K562 (cell line): ENCODE measurements around the gene TMPRSS6. TPM values are rescaled to one million over a fixed set of nuclear protein-coding genes. Genes with fewer than 3 reads are reported as not detected.
A peak's percentile ranks its signal among the peaks of the same experiment; 100 is the strongest.

Source experiments
- ATAC-seq: fragments of 200-7000 bp; cut with Tn5 transposase; 3 replicates; pipeline ENCODE4 v1.9.1; 2020; ENCODE audit warnings: moderate library complexity
- BruUV-seq: library from RNA; stranded (reverse); fragments of 400-500 nt; replicated peaks from 2 replicates; lab custom pipeline; 2021; lab: Mats Ljungman, UMichigan
- CTCF ChIA-PET: fragments of 300-600 bp; formaldehyde crosslinking; extraction: SDS; loops from one replicate; lab custom pipeline; 2021; ENCODE audit warnings: low intra/inter-chr PET ratio; lab: Yijun Ruan, JAX
- POLR2A ChIA-PET: fragments of 300-600, 350-650 bp; sonication (Branson Sonifier 250); formaldehyde crosslinking; extraction: SDS; loops from one replicate; lab custom pipeline; 2021; ENCODE audit warnings: antibody characterized with exemption, inconsistent platforms; lab: Yijun Ruan, JAX
- DNase-seq, 4 experiments: peaks; one replicate each; pipeline versions ENCODE4 v3.0.0 to v3.0.0-alpha.2; 2011 to 2018; ENCODE audit warnings: low spot score in 3 of 4, mixed read lengths in 3 of 4; ENCODE audit errors: extremely low read depth in 1 of 4
- FAIRE-seq: peaks from 2 replicates; lab custom pipeline; 2011; peaks lifted over from hg19 to GRCh38; lab: Jason Lieb, UNC
- H2AFZ ChIP-seq: 2 replicates; pipeline ENCODE4 v1.6.0; 2011; ENCODE audit warnings: low read depth, low read length, control low read depth, inconsistent platforms
- H3K27ac ChIP-seq: fragments of 200-600 bp; 3 replicates; pipeline ENCODE4 v1.8.0; 2011; ENCODE audit warnings: low read depth, mild to moderate bottlenecking, control low read depth, inconsistent platforms, low read length, moderate library complexity, mixed read lengths; ENCODE audit errors: extremely low read depth
- H3K27me3 ChIP-seq, 2 experiments: fragments of 300-600 bp in 1 of 2; 2 replicates in 1 of 2; 3 replicates in 1 of 2; pipeline versions ENCODE4 v1.6.0 to v1.8.0; 2011; ENCODE audit warnings: inconsistent platforms in 2 of 2, low read length in 2 of 2, mild to moderate bottlenecking in 1 of 2, mixed read lengths in 1 of 2, moderate library complexity in 1 of 2; ENCODE audit not compliant: control insufficient read depth in 2 of 2, insufficient read depth in 2 of 2
- H3K36me3 ChIP-seq: fragments of 300-600 bp; 3 replicates; pipeline ENCODE4 v1.8.0; 2011; ENCODE audit warnings: mild to moderate bottlenecking, low read length, inconsistent platforms; ENCODE audit not compliant: control insufficient read depth, insufficient read depth
- H3K4me1 ChIP-seq, 2 experiments: fragments of 200-600 bp in 1 of 2; replicated peaks in 1 of 2; 2 replicates in 1 of 2; 3 replicates in 1 of 2; pipeline versions ENCODE4 v1.5.1 to v1.8.0; 2011; ENCODE audit warnings: inconsistent platforms in 2 of 2, low read length in 2 of 2, mild to moderate bottlenecking in 1 of 2, mixed read lengths in 1 of 2, moderate library complexity in 1 of 2; ENCODE audit not compliant: control insufficient read depth in 2 of 2, insufficient read depth in 2 of 2
- H3K4me2 ChIP-seq: 2 replicates; pipeline ENCODE4 v1.6.1; 2011; ENCODE audit warnings: low read length, control low read depth, inconsistent platforms, mixed read lengths; ENCODE audit not compliant: insufficient read depth
- H3K4me3 ChIP-seq: fragments of 200-600 bp; sonication (generic), shearing (Covaris generic); 2 replicates; pipeline ENCODE4 v1.5.1; 2016; ENCODE audit warnings: control low read depth, inconsistent platforms
- H3K79me2 ChIP-seq: fragments of 200-600 bp; 3 replicates; pipeline ENCODE4 v1.8.0; 2011; ENCODE audit warnings: low read length, inconsistent platforms; ENCODE audit not compliant: control insufficient read depth, insufficient read depth
- H3K9ac ChIP-seq, 2 experiments: 2 replicates each; pipeline versions ENCODE4 v1.6.0 to v1.6.1; 2011; ENCODE audit warnings: low read depth in 2 of 2, low read length in 2 of 2, control low read depth in 1 of 2, inconsistent platforms in 1 of 2, mild to moderate bottlenecking in 1 of 2, mixed read lengths in 1 of 2; ENCODE audit not compliant: insufficient read depth in 1 of 2
- H3K9me1 ChIP-seq: one replicate; pipeline ENCODE4 v1.6.0; 2011; ENCODE audit warnings: inconsistent platforms, mild to moderate bottlenecking, low read length, moderate library complexity; ENCODE audit not compliant: control insufficient read depth, insufficient read depth
- H3K9me3 ChIP-seq: replicated peaks from 2 replicates; pipeline ENCODE4 v1.5.1; 2011; ENCODE audit warnings: low read depth, low read length, inconsistent platforms; ENCODE audit not compliant: control insufficient read depth, insufficient read depth
- H4K20me1 ChIP-seq: replicated peaks from 2 replicates; pipeline ENCODE4 v1.6.1; 2011; ENCODE audit warnings: low read length, inconsistent platforms, mixed read lengths; ENCODE audit not compliant: control insufficient read depth, insufficient read depth
- ARID4B ChIP-seq: sonication (generic); formaldehyde crosslinking; IDR thresholded peaks from 2 replicates; pipeline ENCODE4 v1.8.0; 2022; ENCODE audit warnings: mild to moderate bottlenecking, missing genetic modification reagents
- ATF3 ChIP-seq, 2 experiments: fragments of 450-650 bp in 1 of 2; sonication (generic) in 1 of 2; formaldehyde crosslinking in 1 of 2; IDR thresholded peaks in 1 of 2; conservative IDR thresholded peaks in 1 of 2; 2 replicates each; pipeline versions ENCODE4 v1.6.1 to v1.8.1; 2016 to 2023; ENCODE audit warnings: mild to moderate bottlenecking in 2 of 2, moderate library complexity in 2 of 2, inconsistent platforms in 1 of 2, missing genetic modification reagents in 1 of 2
- CEBPZ ChIP-seq: fragments of 150-350 bp; IDR thresholded peaks from 2 replicates; pipeline ENCODE4 v1.6.1; 2014; ENCODE audit warnings: low read depth, mild to moderate bottlenecking, low read length, borderline replicate concordance
- JUN ChIP-seq, 2 experiments: sonication (generic) in 1 of 2; formaldehyde crosslinking in 1 of 2; IDR thresholded peaks; 2 replicates each; pipeline versions ENCODE4 v1.6.1 to v1.8.0; 2012 to 2022; ENCODE audit warnings: borderline replicate concordance in 2 of 2, mild to moderate bottlenecking in 2 of 2, improper control_type of control experiment in 1 of 2, low read depth in 1 of 2, low read length in 1 of 2, missing genetic modification reagents in 1 of 2
- NR2C1 ChIP-seq, 2 experiments: fragments of 450-650 bp; IDR thresholded peaks; 2 replicates each; pipeline ENCODE4 v1.6.1; 2017; ENCODE audit warnings: mild to moderate bottlenecking in 2 of 2, antibody characterized with exemption in 1 of 2, inconsistent platforms in 1 of 2, missing compliant biosample characterization in 1 of 2, missing genetic modification characterization in 1 of 2
- POLR3G ChIP-seq: IDR thresholded peaks from 2 replicates; pipeline ENCODE4 v1.6.1; 2011; ENCODE audit not compliant: insufficient read length, insufficient replicate concordance; ENCODE audit errors: extremely low read depth
- SMAD3 ChIP-seq: fragments of 450-650 bp; formaldehyde crosslinking; conservative IDR thresholded peaks from 2 replicates; pipeline ENCODE4 v1.4.0; 2020; ENCODE audit warnings: mild to moderate bottlenecking
- SMARCA4 ChIP-seq: fragments of 450-650 bp; IDR thresholded peaks from 2 replicates; pipeline ENCODE4 v1.6.1; 2016
- ZNF143 ChIP-seq: sonication (generic); formaldehyde crosslinking; IDR thresholded peaks from 2 replicates; pipeline ENCODE4 v1.9.0; 2022; ENCODE audit warnings: mild to moderate bottlenecking, missing genetic modification reagents
- ZNF583 ChIP-seq: fragments of 250-450 bp; sonication (Bioruptor Pico); IDR thresholded peaks from 2 replicates; pipeline ENCODE4 v1.4.0; 2020
- WGBS: fragments of 100-300 bp; shearing (Covaris generic); methylation state at CpG from one replicate; pipeline ENCODE4 v1.1.6; 2016; ENCODE audit warnings: low coverage, mixed read lengths; ENCODE audit not compliant: insufficient coverage; ENCODE audit errors: missing lambda C conversion rate; 5-methylcytosine and 5-hydroxymethylcytosine counted together
- in situ Hi-C: fragments of 300-500 bp; cut with MboI; formaldehyde crosslinking; loops from 4 replicates; pipeline ENCODE4 v1.15.0; 2018; ENCODE audit warnings: inconsistent platforms, mixed read lengths
- intact Hi-C: fragments of 100-400 bp; cut with micrococcal nuclease; formaldehyde crosslinking; loops from 2 replicates; pipeline ENCODE4 v1.14.2; 2022
- polyA plus RNA-seq, 8 experiments: library from polyadenylated mRNA; depleted of rRNA in 4 of 8; stranded (reverse) in 5 of 8; unstranded in 3 of 8; fragments of >200 nt; fragmentation: Nextera tagmentation in 2 of 8; fragmentation: Illumina TruSeq in 1 of 8; extraction: Ambion mirVana in 2 of 8; extraction: Trizol in 1 of 8; gene quantifications; 2 replicates each; pipeline versions ENCODE4 v1.2.1 to v1.2.3, GENCODE V29; 2011 to 2014; ENCODE audit warnings: inconsistent platforms in 1 of 8, missing spikeins in 1 of 8
- total RNA-seq, 7 experiments: library from RNA; depleted of rRNA in 6 of 7; stranded (reverse); fragments of >200 nt in 6 of 7; fragmentation: Illumina TruSeq in 2 of 7; extraction: Trizol in 2 of 7; gene quantifications; 2 replicates each; pipeline versions ENCODE4 v1.2.1 to v1.2.3, GENCODE V29; 2011 to 2021; ENCODE audit warnings: low replicate concordance in 1 of 7

TMPRSS6 gene
- total and polyA plus RNA-seq, 9 of the 15 experiments (the other 6 are each of a cell fraction or from before 2014, with no cell fraction given): 0.03 TPM; not detected in 8

- in situ Hi-C loops: no loop called here
- POLR2A ChIA-PET: interaction anchor here (1.5 kb wide), 1 partner anchor 14 kb away, joined by 3 read pairs; no protein-coding TSS in a partner anchor
- TF ChIP-seq ZNF143 (no peak), SMAD3 (CRISPR knock-in tag) (no peak), SMARCA4 (no peak), JUN (IDR thresholded peaks at IDR 0.05; ENCODE audit: borderline replicate concordance, low read depth, low read length) (0 out of 2 replicates have a peak, but pooled peaks have one; percentile 12), JUN (CRISPR knock-in tag; IDR thresholded peaks at IDR 0.05; ENCODE audit: borderline replicate concordance) (no peak), POLR3G (no peak), ZNF583 (CRISPR knock-in tag) (no peak), ATF3 (IDR thresholded peaks at IDR 0.05) (peak; percentile 84), ATF3 (CRISPR knock-in tag; conservative IDR thresholded peaks at IDR 0.05) (no peak), CEBPZ (no peak), ARID4B (no peak), NR2C1 (IDR thresholded peaks at IDR 0.05) (no peak), NR2C1 (tag; IDR thresholded peaks at IDR 0.05) (no peak)
Measured at GRCh38 chr22:37090920-37091695, 18.4 kb downstream of the TMPRSS6 start.

More at GRCh38 chr22:37090920-37091695, 18.4 kb downstream of the TMPRSS6 start:
- Histone ChIP-seq H3K4me1 (no peaks in the 10 kb centered on the region; a peak in 1 of 5 replicates), H3K4me2 (no peak overlapping the region), H2AFZ (no peak overlapping the region), H3K79me2 (no peaks in the 10 kb centered on the region), H3K4me3 (no peak overlapping the region), H3K9ac (no peak overlapping the region), H3K27me3 (peaks cover 7 to 22% of the 10 kb centered on the region in 2 experiments; a peak in 3 of 5 replicates), H3K36me3 (no peaks in the 10 kb centered on the region), H3K9me1 (no peaks in the 10 kb centered on the region), H3K9me3 (no peaks in the 10 kb centered on the region), H3K27ac (no peak overlapping the region), H4K20me1 (no peaks in the 10 kb centered on the region)
- WGBS: 3% methylated on average over 6 of the region's 9 CpGs
- FAIRE-seq: no peak
- no TSS peak for BruUV-seq
- CTCF ChIA-PET: no interaction called here
- no peak for ATAC-seq
- DNase-seq: no peak
- intact Hi-C loops: no loop called here
